Activated CD8-positive, alpha-beta T cell treated with anti-CD3 and anti-CD28 coated beads for 36 hours (primary cell): ENCODE measurements around the gene EMC8. TPM values are rescaled to one million over a fixed set of nuclear protein-coding genes. Genes with fewer than 3 reads are reported as not detected.

Experiments
- ATAC-seq: fragments of 200-7000 bp; cut with Tn5 transposase; one replicate; pipeline ENCODE4 v1.10.0; 2021; ENCODE audit warnings: mild to moderate bottlenecking, moderate library complexity
- CTCF ChIA-PET: fragments of 350-600 bp; sonication (Branson Sonifier 250); formaldehyde crosslinking; loops from one replicate; lab custom pipeline; 2021; ENCODE audit warnings: antibody characterized with exemption; lab: Charles Lee
- POLR2A ChIA-PET: fragments of 350-600 bp; sonication (Branson Sonifier 250); formaldehyde crosslinking; loops from one replicate; lab custom pipeline; 2021; ENCODE audit warnings: antibody characterized with exemption; lab: Charles Lee
- DNase-seq: peaks from one replicate; pipeline ENCODE4 v3.0.0-alpha.2; 2020
- H3K27ac Mint-ChIP-seq: one replicate; pipeline ENCODE4 v1.8.0; 2021; ENCODE audit warnings: mild to moderate bottlenecking, mixed read lengths
- H3K27me3 Mint-ChIP-seq: one replicate; pipeline ENCODE4 v1.8.0; 2021; ENCODE audit warnings: mixed read lengths
- H3K36me3 Mint-ChIP-seq: one replicate; pipeline ENCODE4 v1.8.0; 2021; ENCODE audit warnings: low read depth, mixed read lengths
- H3K4me1 Mint-ChIP-seq: one replicate; pipeline ENCODE4 v1.8.0; 2021; ENCODE audit warnings: low read depth, mixed read lengths
- H3K4me3 Mint-ChIP-seq: one replicate; pipeline ENCODE4 v1.8.0; 2021; ENCODE audit warnings: mild to moderate bottlenecking, moderate library complexity, mixed read lengths
- H3K9me3 Mint-ChIP-seq: one replicate; pipeline ENCODE4 v1.8.0; 2021; ENCODE audit warnings: mixed read lengths
- CTCF ChIP-seq: fragments of 200-600 bp; IDR thresholded peaks from one replicate; pipeline ENCODE4 v1.8.0; 2022; ENCODE audit warnings: antibody characterized with exemption, mild to moderate bottlenecking
- intact Hi-C: fragments of 100-400 bp; cut with micrococcal nuclease; formaldehyde crosslinking; loops from one replicate; pipeline ENCODE4 v1.10.0; 2022
- total RNA-seq, 2 experiments: library from RNA; stranded (reverse); gene quantifications; one replicate each; pipeline ENCODE4 v1.2.3, GENCODE V29; 2021

EMC8 gene
- total RNA-seq, 2 experiments from 2014 or later = 32.4 to 38.6 TPM

DNA sequence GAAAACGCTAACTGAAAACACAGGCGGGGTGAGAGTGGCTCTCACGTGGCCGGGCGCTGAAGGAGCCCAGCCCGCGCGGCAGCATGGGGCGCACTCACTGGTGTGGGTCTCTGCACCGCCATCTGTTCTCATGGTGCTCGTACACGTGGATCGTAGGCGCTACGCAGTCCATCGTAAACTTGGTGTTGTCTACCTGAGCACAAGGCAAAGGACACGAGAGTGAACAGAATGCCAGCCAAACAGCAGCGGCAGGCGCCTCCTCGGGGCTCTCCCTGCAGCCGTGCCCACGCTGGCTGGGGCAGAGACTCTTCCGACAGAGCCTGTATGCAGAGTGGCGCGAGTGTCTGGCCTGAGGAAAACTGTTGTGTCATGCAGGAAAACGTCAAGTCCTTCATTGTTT is 19.1 kb downstream of the EMC8 start:
- Mint-ChIP-seq H3K27ac (no peak overlapping the region), H3K4me1 (peaks cover 14% of the 10 kb centered on the region), H3K9me3 (no peaks in the 10 kb centered on the region), H3K4me3 (no peak overlapping the region), H3K36me3 (peaks cover 28% of the 10 kb centered on the region), H3K27me3 (no peaks in the 10 kb centered on the region)
- POLR2A ChIA-PET = no interaction called here
- intact Hi-C loops = no loop called here
- CTCF ChIA-PET = no interaction called here
- no peak for ATAC-seq
- TF ChIP-seq CTCF = no peak
- DNase-seq = no peak

- CTCF ChIA-PET = interaction anchor here (0.7 to 1.4 kb wide), 3 partner anchors 20 to 448 kb away, joined by 3 to 4 read pairs (median 3); no protein-coding TSS in a partner anchor
Observed at GRCh38 chr16:85778873-85779272, 20.5 kb downstream of the EMC8 start.

GRCh38 chr16:85777583-85778310 is 21.6 kb downstream of the EMC8 start:
- Mint-ChIP-seq H3K27me3 (no peaks in the 10 kb centered on the region), H3K27ac (no peak overlapping the region), H3K36me3 (peaks cover 24% of the 10 kb centered on the region), H3K4me3 (no peak overlapping the region), H3K9me3 (no peaks in the 10 kb centered on the region), H3K4me1 (peaks cover 14% of the 10 kb centered on the region)
- intact Hi-C loops = no loop called here
- DNase-seq (no peak), ATAC-seq (no peak)
- ChIA-PET CTCF (interaction anchor here (1.2 kb wide), 1 partner anchor 18 kb away, joined by 4 read pairs; no protein-coding TSS in a partner anchor), POLR2A (no interaction called here)
- no peak for TF ChIP-seq CTCF

More at GRCh38 chr16:85778873-85779272, 20.5 kb downstream of the EMC8 start:
- H3K27me3 Mint-ChIP-seq = no peaks in the 10 kb centered on the region
- H3K36me3 Mint-ChIP-seq = peaks cover 28% of the 10 kb centered on the region
- intact Hi-C loops = no loop called here
- ATAC-seq (peak; percentile 79), DNase-seq (peak; percentile 71)
- no peak for TF ChIP-seq CTCF
- H3K4me3 Mint-ChIP-seq = no peak overlapping the region
- no peak overlapping the region for H3K27ac Mint-ChIP-seq
- POLR2A ChIA-PET = interaction anchor here (0.6 kb wide), 1 partner anchor 717 kb away, joined by 3 read pairs; no protein-coding TSS in a partner anchor
- no peaks in the 10 kb centered on the region for H3K9me3 Mint-ChIP-seq
- peaks cover 14% of the 10 kb centered on the region for H3K4me1 Mint-ChIP-seq

DNA sequence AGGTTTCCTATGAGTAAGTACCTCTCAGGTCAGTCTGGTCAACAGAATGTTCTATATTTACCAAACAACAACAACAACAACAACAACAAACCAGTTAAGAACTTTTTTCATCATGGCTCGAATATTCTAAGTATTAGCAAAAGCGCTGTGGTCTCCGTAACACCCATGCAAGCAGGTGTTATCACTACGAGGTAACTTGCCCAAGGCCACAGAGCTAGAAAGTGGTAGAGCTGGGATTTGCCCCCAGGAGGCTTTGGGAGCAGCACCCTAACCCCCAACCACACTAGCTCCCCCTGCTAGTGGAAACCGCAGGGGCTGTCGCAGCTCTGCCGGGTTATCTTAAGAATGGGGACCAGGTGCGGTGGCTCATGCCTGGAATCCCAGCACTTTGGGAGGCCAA is 24.5 kb downstream of the EMC8 start:
- H3K27ac Mint-ChIP-seq = no peak overlapping the region
- no peak overlapping the region for H3K4me3 Mint-ChIP-seq
- ChIA-PET CTCF (no interaction called here), POLR2A (no interaction called here)
- ATAC-seq = no peak
- TF ChIP-seq CTCF = no peak
- H3K36me3 Mint-ChIP-seq = peaks cover 13% of the 10 kb centered on the region
- no peaks in the 10 kb centered on the region for H3K9me3 Mint-ChIP-seq
- no peaks in the 10 kb centered on the region for H3K27me3 Mint-ChIP-seq
- peaks cover 10% of the 10 kb centered on the region for H3K4me1 Mint-ChIP-seq
- DNase-seq = no peak
- intact Hi-C loops = no loop called here

- CTCF ChIA-PET = no interaction called here
- H3K4me1 Mint-ChIP-seq = peaks cover 5% of the 10 kb centered on the region
- H3K36me3 Mint-ChIP-seq = peaks cover 10% of the 10 kb centered on the region
- no peak for ATAC-seq
- TF ChIP-seq CTCF = no peak
- H3K9me3 Mint-ChIP-seq = no peaks in the 10 kb centered on the region
- DNase-seq = no peak
- H3K4me3 Mint-ChIP-seq = no peak overlapping the region
- intact Hi-C loops = no loop called here
- no peaks in the 10 kb centered on the region for H3K27me3 Mint-ChIP-seq
- POLR2A ChIA-PET = no interaction called here
- H3K27ac Mint-ChIP-seq = no peak overlapping the region
Observed at GRCh38 chr16:85774136-85774535, 25.2 kb downstream of the EMC8 start.
